Nucleus accumbens (tissue), 56 donors: Measurements from ENCODE around the gene BRD1.
"Not testable (repeated sequence)": the region's sequence is repeated elsewhere in the genome, so short reads cannot be mapped to it uniquely, and the experiment has no call there.

ENCODE experiments used
- DNase-seq, 56 donors: peaks; one replicate each; lab custom pipeline; 2025; lab: John Stamatoyannopoulos, UW

The BRD1 gene

DNA sequence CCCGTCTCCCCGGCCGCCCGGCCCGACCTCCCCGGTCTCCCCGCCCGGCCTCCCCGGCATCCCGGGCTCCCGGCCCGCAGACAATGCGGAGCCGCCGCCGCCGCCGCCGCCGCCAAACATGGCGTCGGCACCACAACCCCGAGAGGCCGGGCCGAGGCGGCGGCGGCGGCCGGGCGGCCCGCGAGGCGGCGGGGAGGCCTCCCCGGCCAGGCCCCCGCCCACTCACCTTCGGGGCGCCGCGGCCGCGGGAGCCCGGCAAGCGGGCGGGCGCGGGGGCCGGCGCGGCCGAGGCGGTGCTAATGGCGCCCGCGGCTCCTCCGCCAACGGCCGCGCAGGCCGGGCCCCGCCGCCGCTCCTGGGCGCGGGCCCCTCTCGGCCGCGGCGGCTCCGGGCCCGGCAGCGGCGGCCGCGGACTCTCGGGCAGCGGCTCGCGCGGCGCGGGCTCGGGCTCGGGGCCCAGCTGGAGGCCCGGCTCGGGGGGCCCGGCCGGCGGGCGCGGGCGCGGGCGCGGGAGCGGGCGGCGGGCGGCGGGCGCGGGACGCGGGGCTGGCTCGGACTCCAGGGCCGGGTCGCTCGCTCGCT is 311 bp downstream of the BRD1 start:
- peak in 1 of 56 donors; percentile 62 for DNase-seq

DNA sequence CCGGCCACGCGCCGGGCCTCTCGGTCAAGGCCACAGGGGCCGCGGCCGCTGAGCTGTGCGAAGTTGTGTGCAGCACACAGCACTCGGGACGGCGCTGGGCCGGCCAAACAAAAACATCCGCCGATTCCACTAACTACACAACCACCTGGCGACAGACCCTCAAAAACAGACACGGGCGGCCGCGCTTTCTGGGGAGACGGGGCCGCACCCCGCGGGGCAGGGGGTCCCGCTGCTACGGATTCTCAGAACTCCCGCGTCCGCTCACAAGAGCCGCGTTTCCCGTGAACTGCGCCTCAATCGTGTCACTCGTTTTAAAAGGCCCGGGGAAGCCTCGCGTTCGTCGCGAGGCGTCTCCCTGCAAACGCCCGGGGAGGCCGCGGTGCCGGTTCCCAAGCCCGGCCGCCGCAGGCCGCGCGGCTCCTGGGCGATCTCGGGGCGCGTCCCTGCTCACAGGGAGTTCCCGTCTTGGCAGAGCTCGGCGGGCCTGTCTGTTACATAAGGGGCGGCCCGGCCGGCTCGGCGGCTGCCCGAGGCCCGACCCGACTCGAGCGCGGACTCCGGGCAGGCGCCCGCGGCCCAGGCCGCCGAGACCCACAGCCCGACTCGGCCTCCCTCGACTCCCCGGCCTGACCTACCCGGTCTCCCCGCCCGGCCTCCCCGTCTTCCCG is 936 bp downstream of the BRD1 start:
- peak in 23 of 56 donors; percentile 5 to 62 (median 19) for DNase-seq

DNA sequence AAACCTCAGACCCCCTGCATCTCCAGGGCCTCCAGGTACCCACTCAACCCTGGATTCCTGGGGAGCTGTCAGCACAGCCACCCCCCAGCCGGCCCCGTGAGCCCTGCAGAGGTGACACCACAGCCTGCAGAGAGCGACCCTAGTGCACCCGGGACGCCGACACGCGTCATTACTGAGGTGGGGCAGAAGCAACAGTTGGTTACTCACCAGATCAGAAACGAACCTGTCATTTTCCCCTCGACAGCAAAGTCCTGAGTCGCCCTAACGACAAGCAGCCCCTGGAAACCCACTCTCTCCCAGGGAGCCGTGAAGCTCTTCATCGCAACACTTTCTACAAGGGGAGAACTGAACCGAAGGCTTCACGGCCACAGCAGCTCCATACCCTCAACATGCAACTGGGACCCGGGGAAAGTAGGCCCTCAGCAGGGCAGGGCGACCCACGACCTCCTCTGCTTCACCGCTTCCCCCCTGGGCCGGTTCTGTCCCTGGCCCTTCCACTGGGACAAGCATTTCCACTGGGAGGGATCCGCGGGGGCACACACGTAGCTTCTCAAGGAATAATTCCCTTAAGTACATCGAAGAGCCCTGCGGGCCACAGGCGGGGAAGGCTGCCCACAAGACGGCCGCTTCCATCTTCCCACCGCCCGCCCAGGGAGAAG is 1.6 kb downstream of the BRD1 start:
- no peak for DNase-seq

DNA sequence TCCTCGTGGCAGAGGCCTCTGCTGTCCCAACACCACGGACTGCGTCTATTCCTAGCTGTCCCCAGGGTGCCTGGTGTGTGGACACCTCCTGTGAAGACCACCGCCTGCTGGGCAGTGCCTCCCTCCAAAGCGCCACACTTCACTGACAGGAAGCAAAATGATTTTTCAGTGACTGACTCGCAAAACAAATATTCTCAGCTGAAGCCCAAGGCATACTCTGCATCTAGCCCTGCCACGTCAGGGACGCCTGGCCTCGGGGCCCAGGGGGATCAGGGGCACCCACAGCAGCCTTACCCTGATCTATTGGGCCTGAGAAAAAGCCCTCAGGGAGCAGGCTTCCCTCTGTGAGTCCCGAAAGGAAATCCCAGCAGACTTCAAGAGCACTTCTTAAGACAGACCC is 2.2 kb downstream of the BRD1 start:
- DNase-seq = no peak

DNA sequence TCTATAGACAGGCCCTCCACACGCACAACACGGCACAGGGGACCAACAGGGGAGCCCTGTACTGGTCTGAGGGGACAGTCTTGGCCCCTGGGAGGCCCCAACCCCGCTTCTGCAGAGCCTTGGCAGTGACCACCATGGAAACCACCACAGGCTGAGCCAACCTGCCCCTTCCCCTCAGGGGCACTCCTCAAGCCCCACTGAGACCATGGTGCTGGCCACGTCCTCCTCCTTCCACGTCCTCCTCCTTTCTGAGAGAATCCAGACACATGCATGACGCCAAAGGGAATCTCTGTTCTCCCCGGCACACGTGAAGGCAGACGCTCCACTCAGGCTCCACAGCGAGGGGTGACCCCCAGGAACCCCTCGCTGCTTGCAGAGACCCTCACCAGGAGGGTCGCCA is 2.7 kb downstream of the BRD1 start:
- no peak for DNase-seq

DNA sequence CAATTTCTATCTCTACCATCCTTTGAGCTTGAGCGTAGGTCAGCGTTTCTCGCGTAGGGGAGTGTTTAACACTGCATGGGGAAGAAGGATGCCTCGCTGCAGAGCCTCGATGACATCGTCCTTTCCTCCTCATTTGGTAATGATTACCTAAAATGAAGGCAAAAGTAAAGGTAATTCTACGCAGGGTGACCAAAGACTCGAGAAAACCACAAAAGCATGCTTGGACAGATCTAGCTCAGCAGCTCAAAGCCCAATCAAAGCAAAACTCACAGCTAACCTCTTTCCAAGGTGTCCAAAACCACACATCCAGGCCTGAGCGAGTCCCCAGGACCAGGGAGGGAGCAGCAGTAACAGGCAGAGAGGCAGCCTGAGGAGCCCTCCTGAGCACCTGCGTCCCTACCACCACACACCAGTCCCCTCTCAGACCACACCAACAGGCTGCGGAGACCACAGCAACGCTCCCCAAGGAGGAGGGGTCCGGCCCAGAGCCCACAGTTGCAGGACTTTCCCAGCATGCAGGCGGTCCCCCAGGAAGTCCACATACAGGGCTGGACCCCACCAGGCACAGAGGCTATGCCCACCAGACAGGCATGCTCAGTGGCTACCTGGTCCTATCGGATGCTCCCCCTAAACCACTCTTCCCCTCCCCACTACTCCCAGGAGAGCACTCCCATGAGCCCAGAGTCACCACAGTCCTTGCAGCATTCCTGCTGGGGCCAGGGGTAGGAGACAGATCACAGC is 3.3 kb downstream of the BRD1 start:
- DNase-seq = no peak

DNA sequence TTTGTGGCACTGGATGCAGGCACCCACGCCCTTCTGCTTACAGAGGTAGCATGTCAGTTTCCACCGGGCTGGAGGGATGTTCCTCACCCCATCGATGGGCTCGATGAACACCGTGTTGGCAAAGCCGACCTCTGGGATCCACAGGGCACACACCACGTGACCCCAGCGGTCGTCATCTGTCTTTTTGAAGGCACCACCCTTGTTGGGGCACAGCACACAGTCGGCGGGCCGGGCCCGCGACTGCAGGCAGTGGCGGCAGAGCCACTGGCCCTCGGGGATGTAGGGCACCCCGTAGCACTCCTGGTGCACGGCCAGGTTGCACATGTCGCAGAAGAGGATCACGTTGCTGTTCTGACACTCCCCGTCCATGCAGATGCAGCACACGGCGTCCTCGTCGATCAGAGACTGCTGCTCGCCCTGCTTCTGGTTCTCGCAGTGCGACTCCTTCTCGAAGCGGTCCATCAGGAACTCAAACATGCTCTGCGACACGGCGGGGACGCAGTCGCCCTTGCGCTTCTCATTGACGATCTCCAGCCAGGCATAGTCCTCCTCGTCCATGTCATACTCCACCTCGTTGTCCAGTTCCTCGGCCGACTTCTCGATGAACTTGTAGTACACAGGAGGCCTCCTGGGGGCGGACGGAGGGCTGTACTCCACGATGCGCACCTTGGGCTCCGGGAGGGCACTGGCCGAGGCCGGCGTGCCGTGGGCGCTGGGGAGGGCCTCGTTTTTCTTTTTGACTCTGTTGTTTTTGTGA is 4.2 kb downstream of the BRD1 start:
- DNase-seq = no peak

DNA sequence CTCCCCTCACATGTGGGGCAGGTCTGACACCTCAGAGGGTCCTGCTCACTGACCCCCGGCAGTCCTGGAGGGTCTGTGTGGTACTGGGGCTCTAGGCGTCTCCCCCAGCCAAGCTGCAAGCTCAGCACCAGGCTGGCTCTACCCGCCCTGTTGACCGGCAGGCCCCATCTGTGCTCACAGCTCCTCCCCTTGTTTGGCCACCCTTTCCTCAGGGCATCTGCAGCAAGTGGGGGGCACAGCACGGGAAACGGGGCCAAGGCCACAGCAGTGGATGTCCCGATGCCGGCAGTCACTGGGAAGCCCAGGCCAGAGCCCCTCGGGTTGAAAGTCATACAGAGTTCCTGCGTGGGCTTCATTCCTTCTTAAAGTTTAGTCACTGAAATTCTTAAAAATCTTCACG is 5.9 kb downstream of the BRD1 start:
- DNase-seq = not testable (repeated sequence)

DNA sequence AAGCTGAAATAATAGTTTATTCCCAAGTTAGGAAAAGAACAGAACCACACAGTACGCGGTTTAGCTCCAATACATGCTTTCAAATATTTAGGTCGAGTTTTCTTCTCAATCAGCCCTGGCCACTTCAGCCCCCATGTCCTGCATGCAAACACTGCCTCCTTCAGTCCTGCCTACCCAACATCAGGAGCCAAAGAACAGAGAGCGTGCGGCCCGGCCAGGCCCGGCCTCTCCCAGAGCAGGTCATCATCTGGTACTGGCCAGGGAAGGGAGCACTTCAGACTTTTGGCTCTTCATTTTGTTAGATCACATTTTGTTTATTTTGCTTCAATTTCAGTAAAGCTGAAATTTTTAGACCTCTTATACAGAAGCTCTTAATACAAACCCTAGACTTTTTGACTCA is 6.7 kb downstream of the BRD1 start:
- DNase-seq = peak in 3 of 56 donors; percentile 8 to 18 (median 14)

DNA sequence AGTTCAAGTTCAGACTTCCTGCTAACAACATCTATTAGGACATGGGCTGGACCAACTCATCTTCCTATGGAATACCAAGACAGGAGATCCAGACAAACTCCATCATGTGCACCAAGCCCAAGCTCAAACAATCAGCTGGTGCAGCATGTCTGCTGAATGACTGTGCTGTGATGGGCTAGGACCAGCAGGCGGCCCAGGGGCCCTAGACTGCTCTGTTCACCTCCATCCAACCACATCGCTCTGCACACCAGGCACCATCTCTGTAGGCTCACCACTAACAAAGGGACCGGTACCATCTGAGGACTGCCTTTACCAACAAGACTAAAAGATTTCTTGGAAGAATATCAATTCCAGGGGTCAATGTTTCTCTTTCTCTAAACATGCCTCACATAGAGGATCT is 10.3 kb downstream of the BRD1 start:
- DNase-seq = no peak

DNA sequence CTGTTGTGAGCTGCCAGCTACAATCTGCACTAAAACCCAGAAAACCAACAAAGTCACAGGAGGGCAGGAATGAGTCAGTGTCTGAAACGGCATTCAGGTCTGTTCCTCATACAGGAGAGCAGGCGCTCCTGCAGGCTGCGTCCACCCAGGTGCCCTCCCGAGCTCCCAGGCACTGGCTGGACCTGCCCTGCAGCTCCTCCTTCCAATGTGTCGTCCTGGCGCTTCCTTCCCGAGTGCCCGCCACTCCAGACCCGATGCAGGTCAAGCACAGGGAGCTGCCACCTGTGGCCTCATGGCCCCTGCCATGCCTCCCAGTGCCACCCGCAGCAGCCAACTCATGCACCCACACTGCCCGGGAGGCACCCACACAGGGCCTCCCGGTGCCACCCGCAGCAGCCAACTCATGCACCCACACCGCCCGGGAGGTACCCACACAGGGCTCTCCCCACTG is 12.0 kb downstream of the BRD1 start:
- no peak for DNase-seq

DNA sequence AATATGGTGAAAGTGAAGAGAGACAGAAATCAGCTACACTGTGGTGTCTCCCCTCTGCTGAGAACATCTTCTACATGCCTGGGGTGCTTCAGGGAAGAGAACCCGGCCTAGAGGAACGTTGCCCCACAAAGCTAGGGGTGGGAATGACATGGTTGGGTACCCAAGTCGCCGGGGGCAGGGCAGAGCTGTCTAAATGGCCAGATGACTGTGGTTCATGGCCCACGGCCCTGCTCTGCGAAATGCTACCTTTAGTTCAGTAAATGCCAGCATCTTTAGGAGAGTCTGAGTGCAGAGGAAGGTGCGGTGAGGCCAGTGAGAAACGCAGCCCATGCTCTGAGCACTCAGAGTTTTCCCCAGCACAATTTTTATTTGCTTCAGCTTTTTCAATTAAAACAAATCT is 12.8 kb downstream of the BRD1 start:
- no peak for DNase-seq

DNA sequence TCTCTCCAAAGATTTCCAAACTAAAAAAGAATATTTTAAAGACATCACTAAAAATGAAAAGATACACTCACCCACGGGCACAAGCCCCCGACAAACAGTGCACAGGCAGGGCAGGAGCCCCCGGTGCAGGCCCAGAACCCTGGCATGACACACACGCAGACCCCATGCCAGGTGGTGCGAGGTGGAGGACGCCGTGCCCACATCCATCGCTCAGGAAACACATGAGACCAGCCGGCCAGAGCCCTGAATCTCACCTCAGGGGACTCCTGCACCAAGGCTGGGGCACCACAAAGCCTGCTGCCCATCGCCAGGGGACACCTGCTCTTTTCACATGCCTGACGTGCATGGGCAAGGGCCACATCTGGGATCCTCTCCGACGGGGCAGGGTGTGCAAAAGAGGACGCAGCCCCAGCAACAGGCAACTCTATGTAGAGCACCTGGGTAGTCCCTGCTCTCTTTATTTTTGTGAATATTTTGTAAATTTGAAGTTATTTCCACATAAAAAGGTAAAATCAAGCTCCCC is 13.4 kb downstream of the BRD1 start:
- no peak for DNase-seq

DNA sequence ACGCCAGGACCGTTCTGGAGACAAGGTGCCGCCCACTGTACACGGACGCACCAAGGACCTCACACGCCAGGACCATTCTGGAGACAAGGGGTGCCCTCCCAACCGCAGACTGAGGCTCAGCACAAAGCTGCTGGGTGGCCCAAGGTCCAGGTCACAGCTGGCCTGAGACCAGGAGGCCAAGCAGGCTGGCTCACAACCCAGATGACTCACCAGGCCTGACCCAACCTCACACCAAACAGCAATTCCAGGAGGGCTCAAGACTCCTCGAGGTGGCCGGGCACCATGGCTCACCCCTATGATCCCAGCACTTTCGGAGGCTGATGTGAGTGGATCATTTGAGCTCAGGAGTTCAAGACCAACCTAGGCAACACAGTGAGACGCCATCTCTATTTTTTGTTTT is 14.8 kb downstream of the BRD1 start:
- DNase-seq = no peak

DNA sequence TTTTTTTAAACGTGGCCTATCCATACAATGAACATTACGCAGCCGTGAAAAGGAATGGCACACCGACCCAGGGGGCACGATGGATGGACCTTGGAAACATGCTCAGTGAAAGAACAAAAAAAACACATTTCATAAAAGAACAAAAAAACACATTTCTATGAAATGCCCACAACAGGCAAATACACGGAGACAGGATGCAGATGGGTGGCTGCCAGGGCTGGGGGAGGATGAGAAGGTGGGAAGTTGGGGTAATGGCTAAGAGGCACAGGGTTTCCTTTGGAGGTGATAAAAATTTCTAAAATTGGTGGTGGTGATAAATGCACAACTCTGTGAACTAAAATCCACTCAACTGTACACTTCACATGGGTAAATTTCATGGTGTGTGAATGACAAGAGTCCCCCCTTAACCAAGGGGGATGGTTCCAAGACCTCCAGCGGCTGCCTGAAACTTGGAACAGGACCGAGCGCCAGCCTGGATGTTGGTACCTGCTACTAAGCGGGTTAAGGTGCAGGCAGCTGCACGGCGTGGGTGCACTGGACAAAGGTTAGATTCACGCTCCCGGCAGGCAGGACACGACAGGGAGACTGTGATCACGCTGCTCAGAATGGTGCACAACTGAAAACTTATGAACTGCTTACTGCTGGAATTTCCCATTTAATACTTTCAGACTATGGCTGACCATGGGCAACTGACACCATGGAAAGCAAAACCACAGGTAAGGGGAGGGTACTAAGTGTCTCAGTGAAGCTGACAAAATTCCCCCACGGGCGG is 16.5 kb downstream of the BRD1 start:
- no peak for DNase-seq

DNA sequence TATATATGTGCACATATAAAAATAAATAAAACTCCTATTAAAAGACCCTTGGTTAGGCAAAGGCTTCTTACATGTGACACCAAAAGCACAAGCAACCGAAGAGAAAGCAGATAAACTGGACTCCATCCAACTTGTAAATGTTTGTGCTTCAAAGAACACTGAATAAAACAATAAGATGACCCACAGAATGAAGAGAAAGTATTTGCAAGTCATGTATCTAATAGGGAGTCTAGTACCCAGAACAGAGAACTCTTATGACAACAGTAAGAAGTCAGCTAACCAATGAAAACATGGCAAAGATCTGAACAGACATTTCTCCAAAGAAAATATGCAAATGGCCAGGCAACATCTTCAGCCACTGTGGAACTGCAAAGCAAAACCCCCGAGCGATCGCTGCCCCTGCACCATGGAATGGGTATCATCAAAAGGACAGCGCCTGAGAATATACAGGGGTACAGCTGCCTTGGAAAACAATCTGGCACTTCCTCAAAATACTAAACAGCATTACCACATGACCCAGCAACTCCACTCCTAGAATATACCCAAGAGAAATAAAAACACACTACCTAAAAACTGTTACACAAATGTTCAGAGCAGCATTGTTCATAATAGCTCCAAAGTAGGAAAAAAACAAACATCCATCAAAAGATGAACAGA is 17.2 kb downstream of the BRD1 start:
- no peak for DNase-seq

DNA sequence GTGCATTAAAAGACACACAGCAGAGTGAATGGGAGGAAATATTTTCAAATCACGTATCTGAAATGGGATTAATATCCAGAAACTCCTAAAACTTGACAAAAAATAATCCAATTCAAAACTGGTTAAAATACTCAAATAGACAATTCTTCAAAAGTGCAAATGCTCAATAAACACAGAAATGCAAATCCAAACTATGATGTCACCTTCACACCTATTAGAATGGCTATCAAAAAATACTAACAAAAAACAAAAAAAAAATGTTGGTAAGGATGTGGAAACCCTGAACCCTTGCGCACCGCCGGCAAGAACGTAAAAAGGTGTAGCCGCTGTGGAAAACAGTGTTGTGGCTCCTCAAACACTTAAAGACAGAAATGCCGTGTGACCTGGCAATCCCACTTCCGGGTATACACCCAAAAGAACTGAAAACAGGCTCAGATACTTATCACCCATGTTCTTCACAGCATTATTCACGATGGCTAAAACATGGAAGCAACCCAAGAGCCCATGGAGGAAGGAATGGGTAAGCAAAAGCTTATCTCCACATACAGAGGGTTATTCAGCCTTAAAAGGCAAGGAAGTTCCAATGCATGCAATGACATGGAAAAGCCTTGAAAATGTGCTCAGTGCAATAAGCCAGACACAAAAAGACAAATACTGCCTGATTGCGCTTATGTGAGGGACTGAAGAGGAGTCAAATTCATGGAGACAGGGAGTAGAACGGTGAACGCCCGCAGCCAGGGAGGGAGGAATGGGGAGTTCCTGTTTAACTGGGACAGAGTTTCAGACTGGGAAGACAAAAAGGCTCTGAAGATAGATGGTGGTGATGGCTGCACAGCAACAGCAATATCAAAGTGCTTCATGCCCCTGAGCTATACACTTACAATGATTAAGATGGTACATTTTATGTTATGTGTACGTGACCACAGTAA is 19.6 kb downstream of the BRD1 start:
- no peak for DNase-seq

DNA sequence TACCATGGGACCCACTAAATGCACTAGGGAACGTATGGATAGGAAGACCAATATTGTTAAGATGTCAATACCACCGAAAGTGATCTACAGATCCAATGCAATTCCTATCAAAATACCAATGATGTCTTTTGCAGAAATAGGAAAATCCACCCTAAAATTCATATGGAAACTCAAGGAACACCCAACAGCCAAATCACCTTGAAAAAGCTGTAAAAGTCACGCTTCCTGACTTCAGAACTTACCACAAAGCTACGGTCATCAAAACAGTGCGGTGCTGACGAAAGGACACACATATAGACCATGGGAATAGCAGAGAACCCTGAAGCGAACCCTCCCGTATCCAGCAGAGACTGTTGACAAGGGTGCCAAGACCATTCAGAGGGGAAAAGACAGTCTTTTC is 20.5 kb downstream of the BRD1 start:
- DNase-seq = no peak
